IMR-90 (cell line): Measurements from ENCODE around the gene ARSB. TPM values are rescaled to one million over a fixed set of nuclear protein-coding genes. Genes with fewer than 3 reads are reported as not detected.

Experiments
- ATAC-seq: fragments of 200-7000 bp; cut with Tn5 transposase; 2 replicates; pipeline ENCODE4 v1.9.1; 2020; ENCODE audit warnings: low read depth, mild to moderate bottlenecking, moderate library complexity
- BruUV-seq: library from RNA; stranded (reverse); fragments of 400-500 nt; replicated peaks from 2 replicates; lab custom pipeline; 2021; lab: Mats Ljungman, UMichigan
- CTCF ChIA-PET: fragments of 300-600 bp; formaldehyde crosslinking; extraction: SDS; loops from one replicate; lab custom pipeline; 2021; ENCODE audit warnings: antibody characterized with exemption; lab: Yijun Ruan, JAX
- POLR2A ChIA-PET: fragments of 300-600 bp; sonication (Branson Sonifier 250); formaldehyde crosslinking; loops from one replicate; lab custom pipeline; 2022; ENCODE audit warnings: antibody characterized with exemption; ENCODE audit not compliant: unreplicated experiment; lab: Charles Lee
- DNase-seq: peaks from one replicate; pipeline ENCODE4 v3.0.0; 2013
- H2AFZ ChIP-seq: replicated peaks from 2 replicates; pipeline ENCODE3; 2013; ENCODE audit warnings: low read length, mild to moderate bottlenecking; ENCODE audit not compliant: poor library complexity
- H2AK5ac ChIP-seq: 2 replicates; pipeline ENCODE4 v1.6.1; 2013; ENCODE audit warnings: low read depth, low read length, inconsistent platforms
- H2AK9ac ChIP-seq: replicated peaks from 2 replicates; pipeline ENCODE3; 2013; ENCODE audit warnings: mild to moderate bottlenecking, low read depth, low read length, moderate library complexity; ENCODE audit not compliant: poor library complexity
- H2BK120ac ChIP-seq: 2 replicates; pipeline ENCODE4 v1.6.1; 2013; ENCODE audit warnings: low read depth, low read length, inconsistent platforms
- H2BK15ac ChIP-seq: 3 replicates; pipeline ENCODE4 v1.6.1; 2013; ENCODE audit warnings: low read depth, low read length, inconsistent platforms
- H2BK20ac ChIP-seq: 2 replicates; pipeline ENCODE4 v1.6.1; 2013; ENCODE audit warnings: low read depth, mild to moderate bottlenecking, inconsistent platforms, low read length, moderate library complexity
- H2BK5ac ChIP-seq: 2 replicates; pipeline ENCODE4 v1.6.1; 2013; ENCODE audit warnings: mild to moderate bottlenecking, low read depth, low read length, inconsistent platforms; ENCODE audit not compliant: poor library complexity, severe bottlenecking
- H3K14ac ChIP-seq: replicated peaks from 2 replicates; pipeline ENCODE4 v1.6.1; 2013; ENCODE audit warnings: low read depth, low read length, inconsistent platforms
- H3K18ac ChIP-seq: 2 replicates; pipeline ENCODE4 v1.6.1; 2013; ENCODE audit warnings: low read depth, low read length, control low read depth
- H3K23ac ChIP-seq: 2 replicates; pipeline ENCODE4 v1.6.1; 2013; ENCODE audit warnings: low read depth, low read length, inconsistent platforms
- H3K27ac ChIP-seq: 2 replicates; pipeline ENCODE4 v1.5.1; 2013; ENCODE audit warnings: mild to moderate bottlenecking, control low read depth, low read length; ENCODE audit not compliant: insufficient read depth
- H3K27me3 ChIP-seq: 2 replicates; pipeline ENCODE4 v1.6.1; 2013; ENCODE audit warnings: low read length; ENCODE audit not compliant: control insufficient read depth, insufficient read depth
- H3K36me3 ChIP-seq: 2 replicates; pipeline ENCODE4 v1.6.1; 2013; ENCODE audit warnings: low read length, mixed read lengths; ENCODE audit not compliant: control insufficient read depth, insufficient read depth
- H3K4ac ChIP-seq: 2 replicates; pipeline ENCODE4 v1.6.1; 2013; ENCODE audit warnings: low read depth, low read length, inconsistent platforms
- H3K4me1 ChIP-seq: 2 replicates; pipeline ENCODE4 v1.6.1; 2013; ENCODE audit warnings: low read length, mixed read lengths; ENCODE audit not compliant: control insufficient read depth, insufficient read depth
- H3K4me2 ChIP-seq: 2 replicates; pipeline ENCODE4 v1.6.1; 2013; ENCODE audit warnings: low read depth, mild to moderate bottlenecking, control low read depth, low read length, moderate library complexity
- H3K4me3 ChIP-seq: 2 replicates; pipeline ENCODE4 v1.5.1; 2013; ENCODE audit warnings: low read depth, mild to moderate bottlenecking, control low read depth, low read length, moderate library complexity; ENCODE audit not compliant: insufficient read depth
- H3K56ac ChIP-seq: 2 replicates; pipeline ENCODE4 v1.6.1; 2013; ENCODE audit warnings: low read length, inconsistent platforms; ENCODE audit not compliant: insufficient read depth; ENCODE audit errors: extremely low read depth
- H3K79me1 ChIP-seq, 2 experiments: 2 replicates each; pipeline ENCODE4 v1.6.1; 2013; ENCODE audit warnings: low read length in 2 of 2, inconsistent platforms in 1 of 2, low read depth in 1 of 2
- H3K9ac ChIP-seq: 2 replicates; pipeline ENCODE4 v1.6.1; 2013; ENCODE audit warnings: low read depth, low read length, control low read depth
- H3K9me1 ChIP-seq: 2 replicates; pipeline ENCODE4 v1.6.1; 2013; ENCODE audit warnings: low read length, inconsistent platforms; ENCODE audit not compliant: insufficient read depth
- H3K9me3 ChIP-seq: 2 replicates; pipeline ENCODE4 v1.6.1; 2013; ENCODE audit warnings: low read length; ENCODE audit not compliant: control insufficient read depth, insufficient read depth
- H4K20me1 ChIP-seq: 2 replicates; pipeline ENCODE4 v1.6.1; 2013; ENCODE audit warnings: low read length, inconsistent platforms; ENCODE audit not compliant: insufficient read depth
- H4K5ac ChIP-seq: 2 replicates; pipeline ENCODE4 v1.6.1; 2013; ENCODE audit warnings: mild to moderate bottlenecking, low read depth, low read length, control low read depth
- H4K8ac ChIP-seq, 2 experiments: 2 replicates each; pipeline ENCODE4 v1.6.1; 2013; ENCODE audit warnings: low read depth in 2 of 2, low read length in 2 of 2, control low read depth in 1 of 2, inconsistent platforms in 1 of 2
- H4K91ac ChIP-seq: 2 replicates; pipeline ENCODE4 v1.6.1; 2013; ENCODE audit warnings: low read depth, low read length, inconsistent platforms; ENCODE audit not compliant: insufficient read depth
- RFX5 ChIP-seq: IDR thresholded peaks from 2 replicates; pipeline ENCODE4 v1.8.0; 2012; ENCODE audit warnings: low read depth, mild to moderate bottlenecking, low read length, moderate library complexity
- WGBS, 2 experiments: methylation state at CpG; one replicate each; pipeline versions ENCODE4 v1.1.5 to v1.1.7; 2013; ENCODE audit warnings: missing lambda C conversion rate in 2 of 2; ENCODE audit not compliant: insufficient read length in 1 of 2; ENCODE audit errors: extremely low coverage in 2 of 2; 5-methylcytosine and 5-hydroxymethylcytosine counted together
- dilution Hi-C: fragments of 300-500 bp; cut with HindIII; formaldehyde crosslinking; loops from one replicate; pipeline ENCODE4 v1.14.3; 2018; ENCODE audit warnings: low sequenced_read_pairs; ENCODE audit not compliant: unreplicated experiment
- in situ Hi-C: fragments of 300-500 bp; cut with MboI; formaldehyde crosslinking; loops from 3 replicates; pipeline ENCODE4 v1.14.3; 2019; ENCODE audit warnings: low sequenced_read_pairs, inconsistent platforms, mixed read lengths
- intact Hi-C: fragments of 100-400 bp; cut with micrococcal nuclease; formaldehyde crosslinking; loops from 2 replicates; pipeline ENCODE4 v1.10.0; 2022
- polyA plus RNA-seq, 3 experiments: library from polyadenylated mRNA; depleted of rRNA; stranded (reverse); fragments of >200 nt; gene quantifications; 2 replicates each; pipeline ENCODE4 v1.2.3, GENCODE V29; 2012; ENCODE audit warnings: low replicate concordance in 1 of 3
- total RNA-seq: library from RNA; depleted of rRNA; stranded (reverse); fragments of >200 nt; gene quantifications from 2 replicates; pipeline ENCODE4 v1.2.3, GENCODE V29; 2012

The ARSB gene
- total and polyA plus RNA-seq, 2 of the 4 experiments (the other 2 are of a cell fraction), result 16.0 to 16.3 TPM

DNA sequence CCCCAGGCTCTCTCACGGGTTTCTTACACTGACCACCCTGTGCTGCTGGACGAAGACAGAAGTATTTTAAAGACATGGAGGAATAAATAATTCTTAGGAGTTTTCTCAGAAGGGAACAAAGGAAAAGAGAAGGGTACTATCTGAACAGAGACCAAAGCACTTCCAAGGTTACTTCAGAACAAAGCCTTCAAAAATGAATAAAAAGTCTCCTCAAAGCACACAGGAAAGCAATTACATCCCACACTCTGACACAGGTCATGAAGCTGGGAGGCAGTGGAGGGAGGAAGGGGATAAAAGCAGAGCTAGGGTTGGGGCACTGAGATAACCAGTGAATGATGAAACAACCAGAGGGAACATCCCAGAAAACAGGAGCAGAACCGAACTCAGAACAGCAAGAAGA, 151.8 kb downstream of the ARSB start:
- Histone ChIP-seq H3K79me1 (no peaks in the 10 kb centered on the region; a peak in 1 of 4 replicates), H2BK20ac (no peak overlapping the region; the same call in 1 of the 2 replicates), H3K36me3 (no peaks in the 10 kb centered on the region), H2AK9ac (no peak overlapping the region), H3K4me2 (no peak overlapping the region), H3K4ac (0 out of 2 replicates have a peak overlapping the region, but pooled peaks have one; percentile 16), H3K4me1 (peaks cover 14% of the 10 kb centered on the region), H3K56ac (no peak overlapping the region), H3K9ac (no peak overlapping the region), H3K18ac (no peak overlapping the region; the same call in 1 of the 2 replicates), H2AK5ac (no peak overlapping the region), H3K14ac (no peak overlapping the region; the same call in 1 of the 2 replicates), H4K20me1 (no peaks in the 10 kb centered on the region), H2AFZ (no peak overlapping the region), H3K27ac (no peak overlapping the region), H2BK120ac (no peak overlapping the region), H3K4me3 (no peak overlapping the region), H3K9me1 (peaks cover 6% of the 10 kb centered on the region), H4K8ac (no peak overlapping the region), H2BK5ac (no peak overlapping the region), H3K27me3 (no peaks in the 10 kb centered on the region), H2BK15ac (no peak overlapping the region), H3K9me3 (no peaks in the 10 kb centered on the region), H3K23ac (no peak overlapping the region), H4K5ac (no peak overlapping the region), H4K91ac (no peak overlapping the region; the same call in 1 of the 2 replicates)
- in situ Hi-C loops, result no loop called here
- intact Hi-C loops, result loop anchor here (10.0 kb wide), 1 partner anchor 52 kb away; no protein-coding TSS in a partner anchor
- no CpG with 5 or more reads among the region's 3 CpGs for whole genome bisulfite sequencing, 2 experiments
- POLR2A ChIA-PET, result no interaction called here
- ATAC-seq, result no peak
- dilution Hi-C loops, result no loop called here
- CTCF ChIA-PET, result no interaction called here
- TF ChIP-seq RFX5, result no peak
- no TSS peak for BruUV-seq
- no peak for DNase-seq
